Measurements from ENCODE around the gene PJA2.

- TF ChIP-seq NR3C1 (IDR thresholded peaks at IDR 0.05), result no peak
- TF ChIP-seq CTCF (IDR thresholded peaks at IDR 0.05), result no peak
- TF ChIP-seq FOSB (CRISPR knock-in tag; IDR thresholded peaks at IDR 0.05), result no peak
- TF ChIP-seq TFCP2L1 (CRISPR knock-in tag; IDR thresholded peaks at IDR 0.05), result no peak
- no peak for TF ChIP-seq TP53 (CRISPR knock-in tag; IDR thresholded peaks at IDR 0.05)
- no peak for TF ChIP-seq RNF2 (IDR thresholded peaks at IDR 0.05; ENCODE audit: borderline replicate concordance, low read depth)
- TF ChIP-seq, protein P1, sequence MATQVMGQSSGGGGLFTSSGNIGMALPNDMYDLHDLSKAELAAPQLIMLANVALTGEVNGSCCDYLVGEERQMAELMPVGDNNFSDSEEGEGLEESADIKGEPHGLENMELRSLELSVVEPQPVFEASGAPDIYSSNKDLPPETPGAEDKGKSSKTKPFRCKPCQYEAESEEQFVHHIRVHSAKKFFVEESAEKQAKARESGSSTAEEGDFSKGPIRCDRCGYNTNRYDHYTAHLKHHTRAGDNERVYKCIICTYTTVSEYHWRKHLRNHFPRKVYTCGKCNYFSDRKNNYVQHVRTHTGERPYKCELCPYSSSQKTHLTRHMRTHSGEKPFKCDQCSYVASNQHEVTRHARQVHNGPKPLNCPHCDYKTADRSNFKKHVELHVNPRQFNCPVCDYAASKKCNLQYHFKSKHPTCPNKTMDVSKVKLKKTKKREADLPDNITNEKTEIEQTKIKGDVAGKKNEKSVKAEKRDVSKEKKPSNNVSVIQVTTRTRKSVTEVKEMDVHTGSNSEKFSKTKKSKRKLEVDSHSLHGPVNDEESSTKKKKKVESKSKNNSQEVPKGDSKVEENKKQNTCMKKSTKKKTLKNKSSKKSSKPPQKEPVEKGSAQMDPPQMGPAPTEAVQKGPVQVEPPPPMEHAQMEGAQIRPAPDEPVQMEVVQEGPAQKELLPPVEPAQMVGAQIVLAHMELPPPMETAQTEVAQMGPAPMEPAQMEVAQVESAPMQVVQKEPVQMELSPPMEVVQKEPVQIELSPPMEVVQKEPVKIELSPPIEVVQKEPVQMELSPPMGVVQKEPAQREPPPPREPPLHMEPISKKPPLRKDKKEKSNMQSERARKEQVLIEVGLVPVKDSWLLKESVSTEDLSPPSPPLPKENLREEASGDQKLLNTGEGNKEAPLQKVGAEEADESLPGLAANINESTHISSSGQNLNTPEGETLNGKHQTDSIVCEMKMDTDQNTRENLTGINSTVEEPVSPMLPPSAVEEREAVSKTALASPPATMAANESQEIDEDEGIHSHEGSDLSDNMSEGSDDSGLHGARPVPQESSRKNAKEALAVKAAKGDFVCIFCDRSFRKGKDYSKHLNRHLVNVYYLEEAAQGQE (IDR thresholded peaks at IDR 0.05), result no peak
- no peak for TF ChIP-seq POLR2A (IDR thresholded peaks at IDR 0.05; ENCODE audit: low read length)
- TF ChIP-seq, protein P2, sequence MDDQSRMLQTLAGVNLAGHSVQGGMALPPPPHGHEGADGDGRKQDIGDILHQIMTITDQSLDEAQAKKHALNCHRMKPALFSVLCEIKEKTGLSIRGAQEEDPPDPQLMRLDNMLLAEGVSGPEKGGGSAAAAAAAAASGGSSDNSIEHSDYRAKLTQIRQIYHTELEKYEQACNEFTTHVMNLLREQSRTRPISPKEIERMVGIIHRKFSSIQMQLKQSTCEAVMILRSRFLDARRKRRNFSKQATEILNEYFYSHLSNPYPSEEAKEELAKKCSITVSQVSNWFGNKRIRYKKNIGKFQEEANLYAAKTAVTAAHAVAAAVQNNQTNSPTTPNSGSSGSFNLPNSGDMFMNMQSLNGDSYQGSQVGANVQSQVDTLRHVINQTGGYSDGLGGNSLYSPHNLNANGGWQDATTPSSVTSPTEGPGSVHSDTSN (IDR thresholded peaks at IDR 0.05), result no peak
- TF ChIP-seq MAZ (IDR thresholded peaks at IDR 0.05; ENCODE audit: borderline replicate concordance, low read depth, low read length), result no peak
- TF ChIP-seq POLR2AphosphoS2 (conservative IDR thresholded peaks at IDR 0.05; ENCODE audit: low read length), result no peak
- TF ChIP-seq USF2 (IDR thresholded peaks at IDR 0.05), result no peak
- no peak for TF ChIP-seq MAFK (IDR thresholded peaks at IDR 0.05; ENCODE audit: partially characterized antibody)
Observed at GRCh38 chr5:109324351-109324750, 85.4 kb downstream of the PJA2 start.
